Tibial nerve (tissue), 4 donors: Measurements from ENCODE around the gene HOXB5.

Source experiments
- CTCF ChIP-seq, 5 experiments: fragments of 200-600 bp in 3 of 5; fragments of 450-650 bp in 2 of 5; sonication (generic) in 3 of 5; IDR thresholded peaks; one replicate each; pipeline ENCODE4 v1.5.1; 2016 to 2019; ENCODE audit warnings: antibody characterized with exemption in 5 of 5, mild to moderate bottlenecking in 3 of 5, moderate library complexity in 2 of 5
- EP300 ChIP-seq, 2 donors: sonication (generic); formaldehyde crosslinking; IDR thresholded peaks; one replicate each; pipeline ENCODE4 v1.6.1; 2017; ENCODE audit warnings: antibody characterized with exemption in 2 of 2, mild to moderate bottlenecking in 1 of 2

GRCh38 chr17:48625495-48626244 lies 32.1 kb upstream of the HOXB5 start:
- TF ChIP-seq CTCF (IDR thresholded peaks at IDR 0.05), result no peak
- TF ChIP-seq EP300 (IDR thresholded peaks at IDR 0.05), result no peak
